ENCODE results near the gene XRN1. TPM values are rescaled to one million over a fixed set of nuclear protein-coding genes. Genes with fewer than 3 reads are reported as not detected.
"Not testable (repeated sequence)": the region's sequence is repeated elsewhere in the genome, so short reads cannot be mapped to it uniquely, and the experiment has no call there.

XRN1 gene
- polyA plus RNA-seq, 1 experiment: 14.3 TPM

- TF ChIP-seq CTCF (IDR thresholded peaks at IDR 0.05; ENCODE audit: insufficient read depth, low read depth, low read length): no peak
- peaks cover 3% of the 10 kb centered on the region for H3K36me3 ChIP-seq (ENCODE audit: control insufficient read depth, insufficient read depth, low read length)
- POLR2A ChIA-PET: no interaction called here
- CTCF ChIA-PET: interaction anchor here (0.6 kb wide), 1 partner anchor 209 kb away, joined by 4 read pairs; no protein-coding TSS in a partner anchor
- DNase-seq (ENCODE audit: low read depth): no peak
- H3K4me3 ChIP-seq (ENCODE audit: low read depth, low read length): no peak overlapping the region
- no peaks in the 10 kb centered on the region for H3K27me3 ChIP-seq (ENCODE audit: control insufficient read depth, insufficient read depth, low read length)
These were observed 91.0 kb downstream of the XRN1 start for GRCh38 chr3:142356818-142357217.

DNA sequence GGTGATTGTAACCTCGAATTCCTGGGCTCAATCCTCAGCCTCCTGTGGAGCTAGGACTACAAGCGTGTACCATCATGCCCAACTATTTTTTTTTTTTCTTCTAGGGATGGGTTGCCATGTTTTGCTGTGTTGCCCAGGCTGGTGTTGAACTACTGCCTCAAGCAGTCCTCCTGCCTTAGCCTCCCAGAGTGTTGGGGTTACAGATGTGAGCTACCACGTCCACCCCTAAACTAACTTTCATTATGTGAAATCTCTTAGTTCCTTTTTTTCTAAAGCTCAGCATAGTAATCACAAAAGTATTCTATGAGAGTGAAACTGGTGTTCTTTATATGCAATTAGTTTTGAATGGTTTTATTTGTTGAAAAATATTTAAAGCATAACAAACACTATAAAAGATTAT is 92.1 kb downstream of the XRN1 start:
- CTCF ChIA-PET: interaction anchor here (0.6 to 0.7 kb wide), 3 partner anchors 9 to 443 kb away, joined by 3 read pairs; no protein-coding TSS in a partner anchor
- no peak overlapping the region for H3K4me3 ChIP-seq (ENCODE audit: low read depth, low read length)
- H3K36me3 ChIP-seq (ENCODE audit: control insufficient read depth, insufficient read depth, low read length): peaks cover 3% of the 10 kb centered on the region
- DNase-seq (ENCODE audit: low read depth): no peak
- no peak for TF ChIP-seq CTCF (IDR thresholded peaks at IDR 0.05; ENCODE audit: insufficient read depth, low read depth, low read length)
- POLR2A ChIA-PET: no interaction called here
- H3K27me3 ChIP-seq (ENCODE audit: control insufficient read depth, insufficient read depth, low read length): no peaks in the 10 kb centered on the region

DNA sequence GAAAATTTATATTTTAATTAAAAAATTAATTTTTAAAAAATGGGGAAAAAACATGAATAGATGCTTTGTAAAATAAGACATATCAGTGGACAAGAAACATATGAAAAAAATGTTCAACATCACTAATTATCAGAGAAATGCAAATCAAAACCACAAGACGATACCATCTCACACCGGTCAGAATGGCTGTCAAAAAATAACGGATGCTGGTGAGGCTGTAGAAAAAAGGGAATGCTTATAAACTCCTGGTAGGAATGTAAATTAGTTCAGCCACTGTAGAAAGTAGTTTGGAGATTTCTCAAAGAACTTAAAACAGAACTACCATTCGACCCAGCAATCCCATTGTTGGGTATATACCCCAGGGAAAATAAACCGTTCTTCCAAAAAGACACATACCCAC is 93.8 kb downstream of the XRN1 start:
- DNase-seq (ENCODE audit: low read depth): no peak
- H3K4me3 ChIP-seq (ENCODE audit: low read depth, low read length): no peak overlapping the region
- ChIA-PET POLR2A (no interaction called here), CTCF (no interaction called here)
- no peaks in the 10 kb centered on the region for H3K27me3 ChIP-seq (ENCODE audit: control insufficient read depth, insufficient read depth, low read length)
- TF ChIP-seq CTCF (IDR thresholded peaks at IDR 0.05; ENCODE audit: insufficient read depth, low read depth, low read length): no peak
- H3K36me3 ChIP-seq (ENCODE audit: control insufficient read depth, insufficient read depth, low read length): peaks cover 3% of the 10 kb centered on the region

DNA sequence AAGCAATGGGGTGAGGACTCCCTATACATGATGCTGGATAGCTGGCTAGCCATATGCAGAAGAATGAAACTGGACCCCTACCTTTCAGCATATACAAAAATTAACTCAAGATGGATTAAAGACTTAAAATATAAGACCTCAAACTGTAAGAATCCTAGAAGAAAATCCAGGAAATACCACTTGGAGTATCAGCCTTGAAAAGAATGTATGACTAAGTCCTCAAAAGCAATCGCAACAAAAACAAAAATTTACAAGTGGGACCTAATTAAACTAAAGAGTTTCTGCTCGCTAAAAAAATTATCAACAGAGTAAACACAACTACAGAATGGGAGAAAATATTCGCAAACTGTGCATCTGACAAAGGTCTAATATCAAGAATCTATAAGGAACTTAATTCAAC is 94.3 kb downstream of the XRN1 start:
- no peaks in the 10 kb centered on the region for H3K27me3 ChIP-seq (ENCODE audit: control insufficient read depth, insufficient read depth, low read length)
- H3K4me3 ChIP-seq (ENCODE audit: low read depth, low read length): no peak overlapping the region
- peaks cover 5% of the 10 kb centered on the region for H3K36me3 ChIP-seq (ENCODE audit: control insufficient read depth, insufficient read depth, low read length)
- ChIA-PET POLR2A (no interaction called here), CTCF (no interaction called here)
- DNase-seq (ENCODE audit: low read depth): peak; percentile 4
- no peak for TF ChIP-seq CTCF (IDR thresholded peaks at IDR 0.05; ENCODE audit: insufficient read depth, low read depth, low read length)

- DNase-seq (ENCODE audit: low read depth); H3K4me3 ChIP-seq (ENCODE audit: low read depth, low read length); H3K36me3 ChIP-seq (ENCODE audit: control insufficient read depth, insufficient read depth, low read length); POLR2A ChIA-PET; H3K27me3 ChIP-seq (ENCODE audit: control insufficient read depth, insufficient read depth, low read length): not testable (repeated sequence)
- CTCF ChIA-PET: interaction anchor here (0.7 kb wide), 1 partner anchor 15 kb away, joined by 3 read pairs; no protein-coding TSS in a partner anchor
These were observed 95.1 kb downstream of the XRN1 start for GRCh38 chr3:142352698-142353097.

DNA sequence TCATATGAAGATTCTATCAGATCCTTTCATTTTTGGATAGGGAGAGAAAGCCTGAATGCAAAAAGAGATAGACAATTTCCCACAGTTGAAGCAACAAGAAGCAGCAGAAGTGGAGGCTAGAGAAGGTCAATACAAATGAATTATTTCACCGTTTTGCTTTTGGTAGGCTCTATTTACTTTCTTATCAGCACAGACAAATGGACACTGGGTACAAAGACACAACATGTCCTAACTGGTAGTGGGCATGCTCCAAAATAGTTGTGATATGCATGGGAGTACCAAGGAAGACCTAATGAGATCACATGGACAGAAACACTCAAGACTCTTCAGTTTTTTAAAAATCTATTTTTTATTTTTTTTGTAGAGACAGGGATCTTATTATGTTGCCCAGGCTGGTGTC is 99.4 kb downstream of the XRN1 start:
- ChIA-PET CTCF (no interaction called here), POLR2A (no interaction called here)
- peaks cover 4% of the 10 kb centered on the region for H3K36me3 ChIP-seq (ENCODE audit: control insufficient read depth, insufficient read depth, low read length)
- TF ChIP-seq CTCF (IDR thresholded peaks at IDR 0.05; ENCODE audit: insufficient read depth, low read depth, low read length): no peak
- H3K4me3 ChIP-seq (ENCODE audit: low read depth, low read length): no peak overlapping the region
- DNase-seq (ENCODE audit: low read depth): no peak
- H3K27me3 ChIP-seq (ENCODE audit: control insufficient read depth, insufficient read depth, low read length): no peaks in the 10 kb centered on the region
